ENCODE measurements around the gene AFAP1L2.

DNA sequence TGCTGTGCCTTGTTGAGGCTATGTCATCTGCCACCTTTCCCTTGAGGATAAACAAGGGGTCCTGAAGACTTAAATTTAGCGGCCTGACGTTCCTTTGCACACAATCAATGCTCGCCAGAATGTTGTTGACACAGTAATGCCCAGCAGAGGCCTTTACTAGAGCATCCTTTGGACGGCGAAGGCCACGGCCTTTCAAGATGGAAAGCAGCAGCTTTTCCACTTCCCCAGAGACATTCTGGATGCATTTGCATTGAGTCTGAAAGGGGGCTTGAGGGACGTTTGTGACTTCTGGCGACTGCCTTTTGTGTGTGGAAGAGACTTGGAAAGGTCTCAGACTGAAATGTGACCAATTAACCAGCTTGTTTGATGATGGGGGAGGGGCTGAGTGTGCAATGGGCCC is 112.8 kb downstream of the AFAP1L2 start:
- TF ChIP-seq, protein P1, sequence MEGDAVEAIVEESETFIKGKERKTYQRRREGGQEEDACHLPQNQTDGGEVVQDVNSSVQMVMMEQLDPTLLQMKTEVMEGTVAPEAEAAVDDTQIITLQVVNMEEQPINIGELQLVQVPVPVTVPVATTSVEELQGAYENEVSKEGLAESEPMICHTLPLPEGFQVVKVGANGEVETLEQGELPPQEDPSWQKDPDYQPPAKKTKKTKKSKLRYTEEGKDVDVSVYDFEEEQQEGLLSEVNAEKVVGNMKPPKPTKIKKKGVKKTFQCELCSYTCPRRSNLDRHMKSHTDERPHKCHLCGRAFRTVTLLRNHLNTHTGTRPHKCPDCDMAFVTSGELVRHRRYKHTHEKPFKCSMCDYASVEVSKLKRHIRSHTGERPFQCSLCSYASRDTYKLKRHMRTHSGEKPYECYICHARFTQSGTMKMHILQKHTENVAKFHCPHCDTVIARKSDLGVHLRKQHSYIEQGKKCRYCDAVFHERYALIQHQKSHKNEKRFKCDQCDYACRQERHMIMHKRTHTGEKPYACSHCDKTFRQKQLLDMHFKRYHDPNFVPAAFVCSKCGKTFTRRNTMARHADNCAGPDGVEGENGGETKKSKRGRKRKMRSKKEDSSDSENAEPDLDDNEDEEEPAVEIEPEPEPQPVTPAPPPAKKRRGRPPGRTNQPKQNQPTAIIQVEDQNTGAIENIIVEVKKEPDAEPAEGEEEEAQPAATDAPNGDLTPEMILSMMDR (conservative IDR thresholded peaks at IDR 0.05; ENCODE audit: low read length), result no peak
- no peak for TF ChIP-seq EZH2phosphoT487 (IDR thresholded peaks at IDR 0.05; ENCODE audit: borderline replicate concordance, low read depth, low read length)
